ENCODE measurements around the gene PEF1.

PEF1 gene

GRCh38 chr1:31652891-31653499 lies 8.3 kb upstream of the PEF1 start:
- DNase-seq: no peak

- DNase-seq: no peak
These were observed 7.1 kb upstream of the PEF1 start for GRCh38 chr1:31651766-31652165.

- no peak for DNase-seq
These were observed 6.4 kb upstream of the PEF1 start for GRCh38 chr1:31651089-31651420.

- no peak for DNase-seq
These were observed 5.7 kb upstream of the PEF1 start for GRCh38 chr1:31650161-31651088.

- no peak for DNase-seq
These were observed 4.1 kb upstream of the PEF1 start for GRCh38 chr1:31648641-31649357.

- DNase-seq: no peak
These were observed 3.5 kb upstream of the PEF1 start for GRCh38 chr1:31648190-31648589.

- DNase-seq: no peak
These were observed 2.4 kb upstream of the PEF1 start for GRCh38 chr1:31647106-31647505.

- no peak for DNase-seq
These were observed 1.7 kb upstream of the PEF1 start for GRCh38 chr1:31646259-31646960.

GRCh38 chr1:31645274-31645568 lies 545 bp upstream of the PEF1 start:
- no peak for DNase-seq

GRCh38 chr1:31643976-31644559 lies 608 bp downstream of the PEF1 start:
- DNase-seq: no peak

GRCh38 chr1:31642897-31643296 lies 1.8 kb downstream of the PEF1 start:
- DNase-seq: no peak

GRCh38 chr1:31642366-31642765 lies 2.3 kb downstream of the PEF1 start:
- DNase-seq: no peak

GRCh38 chr1:31640964-31641363 lies 3.7 kb downstream of the PEF1 start:
- no peak for DNase-seq

- no peak for DNase-seq
These were observed 4.5 kb downstream of the PEF1 start for GRCh38 chr1:31640179-31640578.

- DNase-seq: no peak
These were observed 5.1 kb downstream of the PEF1 start for GRCh38 chr1:31639543-31639942.

GRCh38 chr1:31637915-31638673 lies 6.6 kb downstream of the PEF1 start:
- DNase-seq: no peak

GRCh38 chr1:31633117-31633516 lies 11.6 kb downstream of the PEF1 start:
- DNase-seq: no peak

GRCh38 chr1:31632649-31633048 lies 12.0 kb downstream of the PEF1 start:
- DNase-seq: no peak

GRCh38 chr1:31628931-31629556 lies 15.6 kb downstream of the PEF1 start:
- no peak for DNase-seq

- DNase-seq: no peak
These were observed 16.6 kb downstream of the PEF1 start for GRCh38 chr1:31627930-31628559.

GRCh38 chr1:31627301-31627929 lies 17.3 kb downstream of the PEF1 start:
- DNase-seq: no peak

Measured in CD4-positive, alpha-beta T cell treated with Interleukin-12 subunit alpha and Interleukin-12 subunit beta, for 1 hour (primary cell).